GM18907 (cell line): ENCODE measurements around the gene NFATC4.

Source experiments
- ATAC-seq: cut with Tn5 transposase; IDR thresholded peaks from one replicate; pipeline ENCODE4 v1.9.1; 2021; ENCODE audit warnings: mild to moderate bottlenecking, moderate library complexity; ENCODE audit not compliant: unreplicated experiment

The NFATC4 gene

DNA sequence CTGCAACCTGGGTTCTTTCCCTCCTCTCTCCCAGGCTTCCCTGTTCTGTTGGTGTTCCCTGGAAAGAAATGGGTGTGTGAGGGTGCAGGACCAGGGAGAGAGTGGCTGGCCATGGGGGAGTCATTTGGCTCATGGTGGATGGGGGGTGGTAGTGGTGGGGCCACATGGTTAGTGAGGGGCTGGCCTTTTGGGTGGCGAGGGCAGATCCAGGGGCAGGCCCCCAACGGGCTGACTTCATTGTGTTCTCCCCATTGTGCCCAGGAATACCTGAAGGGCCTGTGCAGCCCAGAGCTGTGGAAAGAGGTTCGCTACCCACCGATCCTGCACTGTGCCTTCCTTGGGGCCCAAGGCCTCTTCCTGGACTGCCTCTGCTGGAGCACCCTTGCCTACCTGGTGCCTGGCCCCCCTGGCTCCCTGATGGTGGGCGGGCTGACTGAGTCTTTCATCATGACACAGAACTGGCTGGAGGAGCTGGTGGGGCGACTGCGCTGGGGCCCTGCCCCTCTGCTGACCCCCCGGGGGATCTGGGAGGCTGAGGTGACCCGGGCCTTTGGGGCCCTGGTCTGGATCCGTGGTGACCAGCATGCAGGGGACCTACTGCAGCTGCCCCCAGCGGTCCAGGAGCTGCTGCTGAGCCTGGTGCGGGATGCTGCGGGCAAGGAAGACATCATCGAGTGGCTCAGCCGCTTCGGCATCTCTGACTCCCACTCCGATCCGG lies 39.8 kb downstream of the NFATC4 start:
- no peak for ATAC-seq

DNA sequence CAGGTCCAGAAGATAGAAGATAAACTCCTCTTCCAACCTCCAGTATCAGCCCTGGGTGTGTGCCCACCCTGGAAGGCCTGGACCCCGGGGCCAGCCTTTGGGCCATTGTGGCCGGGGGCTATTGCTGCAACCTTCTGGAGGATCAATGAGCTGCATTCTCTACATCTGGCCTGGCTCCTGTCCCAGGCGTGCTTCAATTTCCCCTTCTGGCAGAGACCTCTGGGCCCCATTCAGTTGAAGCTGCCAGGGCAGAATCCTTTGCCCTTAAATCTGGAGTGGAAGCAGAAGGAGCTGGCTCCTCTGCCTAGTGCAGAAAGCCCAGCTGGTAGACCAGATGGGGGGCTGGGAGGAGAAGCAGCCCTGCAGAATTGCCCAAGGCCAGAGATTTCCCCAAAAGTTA lies 40.8 kb downstream of the NFATC4 start:
- no peak for ATAC-seq

DNA sequence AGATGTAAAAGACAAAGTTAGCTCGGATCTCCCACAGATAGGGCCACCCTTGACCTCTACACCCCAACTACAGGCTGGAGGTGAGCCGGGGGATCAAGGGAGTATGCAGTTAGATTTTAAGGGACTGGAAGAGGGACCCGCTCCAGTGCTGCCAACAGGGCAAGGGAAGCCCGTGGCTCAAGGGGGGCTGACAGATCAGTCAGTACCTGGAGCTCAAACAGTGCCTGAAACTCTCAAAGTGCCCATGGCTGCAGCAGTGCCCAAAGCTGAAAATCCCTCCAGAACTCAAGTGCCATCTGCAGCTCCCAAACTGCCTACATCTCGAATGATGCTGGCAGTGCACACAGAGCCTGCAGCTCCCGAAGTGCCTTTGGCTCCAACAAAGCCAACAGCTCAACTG lies 41.2 kb downstream of the NFATC4 start:
- no peak for ATAC-seq

DNA sequence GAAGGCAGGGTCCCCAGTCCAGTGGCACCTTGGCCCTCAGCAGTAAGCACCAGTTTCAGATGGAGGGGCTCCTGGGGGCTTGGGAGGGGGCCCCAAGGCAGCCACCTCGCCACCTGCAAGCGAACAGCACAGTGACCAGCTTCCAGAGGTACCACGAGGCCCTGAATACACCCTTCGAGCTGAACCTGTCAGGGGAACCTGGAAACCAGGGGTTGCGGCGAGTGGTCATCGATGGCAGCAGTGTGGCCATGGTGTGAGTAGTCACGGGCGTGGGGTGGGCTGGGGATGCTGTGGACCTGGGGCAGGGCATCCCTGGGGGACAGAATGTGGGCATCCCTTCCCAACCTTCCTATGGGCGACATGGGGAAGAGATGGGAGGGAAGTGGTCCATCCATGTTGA lies 42.0 kb downstream of the NFATC4 start:
- ATAC-seq: no peak

DNA sequence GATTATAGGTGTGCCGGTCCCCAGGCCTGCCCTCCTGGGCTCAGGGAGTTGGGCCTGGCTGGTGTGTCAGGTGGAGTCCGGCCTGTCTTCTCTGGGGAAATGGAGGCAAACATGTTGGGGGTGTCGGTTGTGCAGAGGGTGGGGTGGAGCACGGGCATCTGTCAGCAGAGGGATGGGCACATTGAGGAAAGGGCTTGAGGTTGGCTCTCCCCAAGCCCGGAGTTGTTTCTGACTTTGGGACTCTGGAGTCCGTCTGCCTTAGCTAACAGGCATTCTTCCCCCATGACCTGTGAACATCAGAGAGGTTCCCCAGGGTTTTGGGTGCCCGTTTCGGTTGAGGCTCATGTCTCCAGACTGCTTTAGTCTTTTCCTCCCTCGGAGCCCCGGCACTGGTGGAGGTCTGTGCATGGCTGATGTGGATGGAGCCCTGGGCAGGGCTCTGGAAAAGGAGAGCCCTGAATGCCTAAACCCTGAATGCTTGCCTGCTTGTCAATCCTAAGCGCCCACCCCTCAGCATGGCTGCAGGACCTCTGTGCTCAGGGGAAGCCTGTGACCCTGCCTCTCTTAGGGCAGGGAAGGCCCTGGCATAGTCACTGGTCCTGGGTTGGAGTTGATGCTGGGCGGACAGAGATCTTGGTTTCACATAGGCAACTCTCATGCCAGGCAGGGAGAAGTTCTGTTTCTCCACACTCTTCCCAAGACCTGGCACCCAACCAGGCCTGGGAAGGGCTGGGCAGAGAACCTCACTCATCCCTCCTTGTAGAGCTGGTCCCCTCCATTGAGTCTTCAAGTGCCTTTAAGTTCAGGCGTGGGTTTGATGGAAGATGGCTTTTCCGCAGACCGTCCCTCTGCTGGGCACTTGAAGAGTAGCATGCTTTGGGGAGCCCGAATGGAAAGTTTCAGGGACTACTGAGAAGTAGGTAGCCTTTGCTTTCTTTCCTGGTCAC lies 43.7 kb downstream of the NFATC4 start:
- peak; percentile 64 for ATAC-seq

DNA sequence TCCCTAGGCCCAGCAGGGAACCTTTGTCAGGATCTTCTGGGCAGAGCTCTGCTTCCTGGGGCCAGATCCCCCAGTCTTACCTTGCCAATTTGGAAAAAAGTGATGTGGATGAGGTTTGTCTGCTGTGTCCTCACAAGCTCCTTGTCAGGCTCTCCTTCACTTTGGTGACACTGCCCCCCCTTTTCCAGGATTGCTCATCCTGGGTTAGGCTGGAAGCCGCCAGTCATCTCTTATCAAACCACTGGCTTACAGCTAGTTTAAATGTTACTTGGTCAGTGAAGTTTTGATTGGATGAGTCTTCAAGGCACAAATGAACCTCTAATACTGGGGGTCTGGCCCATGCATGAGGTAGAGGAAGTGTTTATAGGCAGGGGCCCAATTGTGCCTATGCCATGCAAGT lies 46.1 kb downstream of the NFATC4 start:
- no peak for ATAC-seq

DNA sequence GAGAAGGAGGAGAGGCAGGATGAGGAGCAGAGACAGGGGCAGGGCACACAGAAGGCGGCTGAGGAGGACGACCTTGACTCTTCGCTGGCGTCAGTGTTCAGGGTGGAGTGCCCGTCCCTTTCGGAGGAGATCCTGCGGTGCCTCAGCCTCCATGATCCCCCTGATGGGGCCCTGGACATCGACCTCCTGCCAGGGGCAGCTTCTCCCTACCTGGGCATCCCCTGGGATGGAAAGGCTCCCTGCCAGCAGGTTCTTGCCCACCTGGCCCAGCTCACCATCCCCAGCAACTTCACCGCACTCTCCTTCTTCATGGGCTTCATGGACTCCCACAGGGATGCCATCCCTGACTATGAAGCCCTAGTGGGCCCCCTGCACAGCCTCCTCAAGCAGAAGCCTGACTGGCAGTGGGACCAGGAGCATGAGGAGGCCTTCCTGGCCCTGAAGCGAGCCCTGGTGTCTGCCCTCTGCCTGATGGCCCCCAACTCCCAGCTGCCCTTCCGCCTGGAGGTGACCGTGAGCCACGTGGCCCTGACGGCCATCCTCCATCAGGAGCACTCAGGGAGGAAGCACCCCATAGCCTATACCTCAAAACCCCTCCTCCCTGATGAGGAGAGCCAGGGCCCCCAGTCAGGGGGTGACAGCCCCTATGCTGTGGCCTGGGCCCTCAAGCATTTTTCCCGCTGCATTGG lies 46.9 kb downstream of the NFATC4 start:
- no peak for ATAC-seq

DNA sequence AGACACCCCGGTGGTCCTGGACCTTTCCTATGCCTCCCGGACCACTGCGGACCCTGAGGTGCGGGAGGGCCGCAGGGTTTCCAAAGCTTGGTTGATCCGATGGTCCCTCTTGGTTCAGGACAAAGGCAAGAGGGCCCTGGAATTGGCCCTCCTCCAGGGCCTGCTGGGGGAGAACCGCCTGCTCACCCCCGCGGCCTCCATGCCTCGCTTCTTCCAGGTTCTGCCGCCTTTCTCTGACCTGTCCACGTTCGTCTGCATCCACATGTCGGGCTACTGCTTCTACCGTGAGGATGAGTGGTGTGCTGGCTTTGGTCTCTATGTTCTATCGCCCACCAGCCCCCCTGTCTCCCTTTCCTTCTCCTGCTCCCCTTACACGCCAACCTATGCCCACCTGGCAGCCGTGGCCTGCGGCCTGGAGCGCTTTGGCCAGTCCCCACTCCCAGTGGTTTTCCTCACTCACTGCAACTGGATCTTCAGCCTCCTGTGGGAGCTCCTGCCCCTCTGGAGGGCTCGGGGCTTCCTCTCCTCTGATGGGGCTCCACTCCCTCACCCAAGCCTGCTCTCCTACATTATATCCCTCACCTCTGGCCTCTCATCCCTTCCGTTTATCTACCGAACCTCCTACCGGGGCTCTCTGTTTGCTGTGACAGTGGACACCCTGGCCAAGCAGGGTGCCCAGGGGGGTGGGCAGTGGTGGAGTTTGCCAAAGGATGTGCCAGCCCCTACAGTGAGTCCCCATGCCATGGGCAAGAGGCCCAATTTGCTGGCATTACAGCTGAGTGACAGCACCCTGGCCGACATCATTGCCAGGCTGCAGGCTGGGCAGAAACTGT lies 47.7 kb downstream of the NFATC4 start:
- ATAC-seq: no peak

DNA sequence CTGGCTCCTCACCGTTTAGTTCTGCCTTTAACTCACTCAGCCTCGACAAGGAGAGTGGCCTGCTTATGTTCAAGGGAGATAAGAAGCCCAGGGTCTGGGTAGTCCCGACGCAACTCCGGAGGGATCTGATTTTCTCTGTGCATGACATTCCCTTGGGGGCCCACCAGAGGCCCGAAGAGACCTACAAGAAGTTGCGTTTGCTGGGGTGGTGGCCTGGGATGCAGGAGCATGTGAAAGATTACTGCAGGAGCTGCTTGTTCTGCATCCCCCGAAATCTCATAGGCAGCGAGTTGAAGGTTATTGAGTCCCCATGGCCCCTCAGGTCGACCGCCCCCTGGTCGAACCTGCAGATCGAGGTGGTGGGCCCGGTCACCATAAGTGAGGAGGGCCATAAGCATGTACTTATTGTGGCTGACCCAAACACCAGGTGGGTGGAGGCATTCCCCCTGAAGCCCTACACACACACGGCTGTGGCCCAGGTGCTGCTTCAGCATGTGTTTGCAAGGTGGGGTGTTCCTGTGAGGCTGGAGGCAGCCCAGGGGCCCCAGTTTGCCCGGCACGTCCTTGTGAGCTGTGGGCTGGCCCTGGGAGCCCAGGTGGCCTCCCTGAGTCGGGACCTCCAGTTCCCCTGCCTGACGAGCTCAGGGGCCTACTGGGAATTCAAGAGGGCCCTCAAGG lies 48.4 kb downstream of the NFATC4 start:
- ATAC-seq: no peak

DNA sequence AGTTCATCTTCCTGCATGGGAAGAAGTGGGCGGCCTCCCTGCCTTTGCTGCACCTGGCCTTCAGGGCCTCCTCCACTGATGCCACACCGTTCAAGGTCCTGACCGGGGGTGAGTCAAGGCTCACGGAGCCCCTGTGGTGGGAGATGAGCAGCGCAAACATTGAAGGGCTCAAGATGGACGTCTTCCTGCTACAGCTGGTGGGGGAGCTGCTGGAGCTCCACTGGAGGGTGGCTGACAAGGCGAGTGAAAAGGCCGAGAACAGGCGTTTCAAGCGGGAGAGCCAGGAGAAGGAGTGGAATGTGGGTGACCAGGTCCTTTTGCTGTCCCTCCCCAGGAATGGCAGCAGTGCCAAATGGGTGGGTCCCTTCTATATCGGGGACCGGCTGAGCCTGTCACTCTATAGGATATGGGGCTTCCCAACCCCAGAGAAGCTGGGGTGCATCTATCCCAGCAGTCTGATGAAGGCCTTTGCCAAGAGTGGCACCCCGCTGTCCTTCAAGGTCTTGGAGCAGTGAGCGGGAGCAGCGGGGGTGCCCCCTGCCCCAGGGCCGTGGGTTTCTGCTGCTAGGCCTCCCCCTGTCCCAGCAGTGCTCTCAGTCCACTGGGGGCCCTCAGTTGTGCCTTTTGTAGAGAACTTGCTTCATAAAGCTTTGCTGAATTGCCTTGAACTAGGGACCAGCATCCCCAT lies 49.1 kb downstream of the NFATC4 start:
- no peak for ATAC-seq

DNA sequence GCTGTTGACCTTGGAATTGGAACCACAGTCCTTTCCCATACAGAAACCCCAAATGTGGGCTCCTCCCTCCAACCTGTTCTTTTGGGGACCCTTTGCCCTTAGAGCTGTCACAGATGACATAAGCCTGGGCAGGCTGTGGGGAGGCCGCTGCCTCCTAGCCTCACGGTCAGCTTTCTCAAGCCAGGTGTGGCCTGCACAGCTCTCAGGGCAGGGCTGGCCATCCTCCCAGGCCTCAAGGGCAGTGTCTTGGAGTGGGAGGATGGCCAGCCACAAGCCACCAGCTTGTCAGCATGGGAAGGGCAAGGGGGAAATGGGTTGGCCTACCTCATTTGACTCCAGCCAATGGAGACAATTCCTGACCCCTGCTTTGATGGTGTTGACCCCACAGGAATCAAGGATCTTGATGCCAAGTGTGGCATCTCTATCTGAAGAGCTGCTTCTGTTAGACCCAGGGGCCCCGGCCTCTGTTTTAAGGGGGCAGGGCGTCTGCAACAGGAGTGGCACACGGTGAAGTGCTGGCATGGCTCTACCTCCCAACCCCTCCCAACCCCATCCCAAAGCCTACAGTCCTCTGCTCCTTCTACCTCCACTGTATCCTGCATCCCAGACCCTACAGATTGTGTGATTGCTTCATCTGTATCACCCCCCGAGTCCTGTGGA lies 50.0 kb downstream of the NFATC4 start:
- no peak for ATAC-seq

DNA sequence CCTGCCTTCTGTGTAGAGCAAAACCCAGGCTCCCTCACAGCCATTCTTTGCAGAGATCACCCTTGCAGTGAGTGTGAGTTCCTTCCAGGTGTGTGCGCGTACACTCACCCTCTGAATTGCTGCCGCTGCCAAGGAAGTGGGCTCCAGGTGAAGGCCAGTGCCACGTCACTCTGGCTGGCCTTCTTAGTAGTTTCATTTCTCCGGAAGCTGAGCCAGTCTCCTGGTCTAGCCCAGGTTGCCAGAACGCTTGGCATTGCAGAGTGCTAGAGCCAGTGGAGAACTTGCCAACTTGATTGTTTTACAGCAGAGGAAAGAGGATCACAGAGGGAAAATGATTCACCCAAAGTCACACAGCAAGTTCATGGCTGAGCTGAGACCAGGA lies 50.5 kb downstream of the NFATC4 start:
- ATAC-seq: no peak

DNA sequence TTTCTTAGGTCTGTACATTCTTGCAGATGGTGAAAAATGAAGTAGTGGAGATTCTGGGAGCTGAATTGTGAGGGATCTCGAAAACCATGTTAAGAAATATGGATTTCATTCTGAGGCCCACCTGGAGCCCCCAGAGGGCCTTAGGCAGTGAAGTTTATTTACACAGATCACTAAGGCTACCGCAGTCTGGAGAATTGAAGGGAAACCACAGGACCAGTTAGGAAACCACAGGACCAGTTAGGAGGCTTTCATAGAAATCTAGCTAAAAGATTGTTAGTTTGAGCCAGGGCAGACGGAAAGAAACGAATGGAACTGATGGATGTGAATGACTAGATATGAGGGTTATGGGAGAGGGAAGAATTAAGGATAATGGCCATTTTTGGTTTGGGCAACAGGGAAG lies 54.3 kb downstream of the NFATC4 start:
- no peak for ATAC-seq

DNA sequence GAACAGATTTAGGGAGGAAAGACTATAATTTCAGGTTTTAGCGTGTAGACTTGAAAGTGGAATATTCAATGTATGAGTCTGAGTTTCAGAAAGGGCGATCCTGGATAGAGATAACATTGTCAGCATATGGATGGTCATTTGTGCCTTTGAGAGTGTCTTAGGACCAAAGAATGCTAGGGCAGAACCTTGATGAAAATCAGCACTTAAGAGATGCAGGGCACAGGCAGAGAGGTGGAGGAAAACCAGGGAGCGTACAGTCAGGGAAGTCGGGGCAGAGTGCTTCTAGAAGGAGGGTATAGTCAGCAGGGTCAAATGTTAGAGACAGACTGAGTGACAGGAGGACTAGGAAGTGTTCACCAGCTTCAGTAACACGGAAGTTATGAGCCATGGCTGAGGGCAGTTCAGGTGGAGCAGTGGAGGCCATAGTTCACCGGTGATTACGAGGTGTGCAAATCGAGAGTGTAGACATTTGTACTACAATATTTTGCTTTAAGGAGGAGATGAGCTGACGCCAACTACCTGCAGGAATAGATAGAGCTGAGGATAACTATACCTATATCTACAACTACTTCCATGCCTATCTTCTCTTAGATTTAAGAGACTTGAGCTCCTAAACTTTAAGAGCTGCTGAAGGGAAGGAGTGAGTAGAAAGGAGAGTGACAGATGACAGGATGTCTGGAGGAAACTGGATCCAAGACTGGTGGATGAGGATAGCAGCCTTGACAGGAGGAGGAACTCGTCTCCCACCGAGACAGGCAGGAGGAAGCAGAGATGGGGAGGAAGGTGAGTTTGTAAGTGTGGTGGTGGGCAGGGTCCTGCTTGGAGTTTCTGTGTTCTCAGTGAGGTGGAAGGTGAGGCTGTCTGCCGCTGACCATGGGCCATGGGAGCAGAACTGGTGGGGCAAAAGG lies 55.0 kb downstream of the NFATC4 start:
- no peak for ATAC-seq

DNA sequence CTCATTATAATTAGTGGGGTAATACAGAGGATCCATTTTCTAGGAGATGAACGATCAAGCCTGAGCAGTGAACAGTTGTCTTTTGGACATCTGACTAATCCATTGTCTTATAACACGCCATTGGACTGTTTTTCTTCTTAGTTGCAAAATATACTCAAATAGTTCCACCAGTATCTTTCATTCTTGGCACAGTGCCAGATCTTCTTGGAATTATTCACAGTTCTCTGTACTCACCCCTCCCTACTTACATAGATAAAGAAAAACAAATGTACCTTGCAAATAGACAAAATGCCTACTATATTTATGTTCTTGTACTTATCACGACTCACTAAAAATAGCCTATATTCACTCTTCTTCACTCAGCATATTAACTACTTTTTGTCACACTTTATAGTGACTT lies 57.7 kb downstream of the NFATC4 start:
- no peak for ATAC-seq

DNA sequence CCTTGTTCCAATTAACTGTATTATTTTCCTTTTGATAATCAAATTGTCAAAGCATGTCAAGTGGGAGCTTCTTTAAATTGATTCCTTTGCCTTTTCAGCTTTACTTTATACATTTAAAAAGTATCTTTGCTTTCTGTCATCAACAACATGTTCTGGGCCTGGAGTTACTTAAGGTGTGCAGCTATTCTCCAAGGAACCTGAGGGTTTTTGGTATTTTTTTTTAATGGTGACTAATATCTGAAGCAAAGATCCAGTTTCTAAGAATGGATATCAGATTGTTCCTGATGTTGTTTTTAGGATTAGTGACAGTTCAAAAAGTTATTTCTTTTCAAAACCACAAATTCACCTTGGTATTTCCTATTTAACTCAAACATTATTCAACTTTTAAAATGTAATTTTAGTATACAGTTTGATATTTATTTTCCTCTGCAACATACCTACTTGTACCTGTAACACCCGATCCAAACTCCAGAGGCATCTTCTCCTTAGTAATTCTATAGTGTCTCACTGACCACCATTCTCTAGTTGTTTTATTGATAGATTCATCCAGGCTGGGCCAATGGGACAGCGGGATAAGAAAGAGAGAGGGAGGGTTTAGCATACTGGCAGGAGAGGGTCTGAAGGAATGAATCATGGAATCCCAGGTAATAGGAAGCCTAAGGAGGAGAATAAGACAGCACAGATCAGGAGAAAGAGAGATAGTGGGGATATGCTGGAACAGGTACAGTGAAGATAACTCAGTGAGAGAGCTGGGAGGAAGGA lies 58.3 kb downstream of the NFATC4 start:
- ATAC-seq: no peak

DNA sequence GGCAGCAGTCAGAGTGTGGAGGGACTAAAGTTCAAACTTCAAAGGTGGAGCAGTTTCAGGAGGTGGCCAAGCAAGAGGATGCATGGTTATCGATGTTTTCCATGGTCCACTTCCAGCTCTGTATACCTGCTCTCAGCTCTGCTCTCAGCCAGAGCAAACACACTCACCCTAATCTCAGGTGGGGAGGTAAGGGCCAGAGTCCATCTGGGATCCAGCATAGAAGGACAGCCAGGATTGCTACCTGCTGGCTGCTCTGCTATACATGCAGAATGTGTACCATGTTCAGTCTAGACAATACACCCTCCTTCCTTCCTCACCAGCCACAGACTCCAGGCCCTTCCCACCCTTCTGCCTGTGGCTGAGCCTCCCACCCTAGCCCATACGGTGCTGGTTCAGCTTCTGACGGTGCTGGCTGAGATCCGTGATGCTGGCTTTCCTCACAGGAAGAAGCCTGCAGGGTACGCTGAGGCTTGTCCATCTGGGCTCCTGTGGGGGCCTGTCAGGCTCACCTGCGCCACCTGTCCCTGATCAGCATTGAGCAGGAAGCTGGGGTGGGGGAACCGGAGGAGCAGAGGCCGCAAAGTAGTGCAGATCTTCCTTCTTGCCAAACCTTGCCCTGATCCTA lies 59.0 kb downstream of the NFATC4 start:
- no peak for ATAC-seq
